HEK293 (cell line): ENCODE data around the gene EXOG.

Source experiments
- BCL11A ChIP-seq: fragments of 450-650 bp; formaldehyde crosslinking; IDR thresholded peaks from 2 replicates; pipeline ENCODE4 v1.5.1; 2016; ENCODE audit warnings: low read depth, missing biosample characterization, missing genetic modification characterization
- YY1 ChIP-seq: fragments of 450-650 bp; formaldehyde crosslinking; IDR thresholded peaks from 2 replicates; pipeline ENCODE4 v1.5.1; 2018; ENCODE audit warnings: missing biosample characterization, missing genetic modification characterization
- ZBTB49 ChIP-seq: fragments of 450-650 bp; formaldehyde crosslinking; IDR thresholded peaks from 2 replicates; pipeline ENCODE4 v1.5.1; 2016; ENCODE audit warnings: missing biosample characterization, missing genetic modification characterization, low read depth
- ZNF555 ChIP-seq: fragments of 450-650 bp; formaldehyde crosslinking; conservative IDR thresholded peaks from 2 replicates; pipeline ENCODE4 v1.5.1; 2017; ENCODE audit warnings: missing biosample characterization, mild to moderate bottlenecking, missing genetic modification characterization, inconsistent platforms
- ZNF791 ChIP-seq: fragments of 450-650 bp; formaldehyde crosslinking; IDR thresholded peaks from 2 replicates; pipeline ENCODE4 v1.5.1; 2016; ENCODE audit warnings: missing biosample characterization, missing genetic modification characterization
- TF ChIP-seq, protein P1 (sequence below): fragments of 450-650 bp; formaldehyde crosslinking; IDR thresholded peaks from 2 replicates; pipeline ENCODE4 v1.5.1; 2016; ENCODE audit warnings: missing biosample characterization, missing genetic modification characterization

DNA sequence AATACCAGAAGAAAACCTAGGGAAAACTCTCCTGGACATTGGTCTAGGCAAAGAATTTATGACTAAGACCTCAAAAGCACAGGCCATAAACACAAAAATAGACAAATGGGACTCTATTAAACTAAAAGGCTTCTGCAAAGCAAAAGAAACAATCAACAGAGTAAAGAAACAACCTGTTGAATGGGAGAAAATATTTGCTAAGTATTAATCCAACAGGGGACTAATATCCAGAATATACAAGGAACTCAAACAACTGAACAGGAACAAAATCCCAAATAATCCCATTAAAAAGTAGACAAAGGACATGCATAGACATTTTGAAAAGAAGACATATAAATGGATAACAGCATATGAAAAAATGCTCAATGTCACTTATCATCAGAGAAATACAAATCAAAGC lies 49.3 kb upstream of the EXOG start:
- TF ChIP-seq, protein P1, sequence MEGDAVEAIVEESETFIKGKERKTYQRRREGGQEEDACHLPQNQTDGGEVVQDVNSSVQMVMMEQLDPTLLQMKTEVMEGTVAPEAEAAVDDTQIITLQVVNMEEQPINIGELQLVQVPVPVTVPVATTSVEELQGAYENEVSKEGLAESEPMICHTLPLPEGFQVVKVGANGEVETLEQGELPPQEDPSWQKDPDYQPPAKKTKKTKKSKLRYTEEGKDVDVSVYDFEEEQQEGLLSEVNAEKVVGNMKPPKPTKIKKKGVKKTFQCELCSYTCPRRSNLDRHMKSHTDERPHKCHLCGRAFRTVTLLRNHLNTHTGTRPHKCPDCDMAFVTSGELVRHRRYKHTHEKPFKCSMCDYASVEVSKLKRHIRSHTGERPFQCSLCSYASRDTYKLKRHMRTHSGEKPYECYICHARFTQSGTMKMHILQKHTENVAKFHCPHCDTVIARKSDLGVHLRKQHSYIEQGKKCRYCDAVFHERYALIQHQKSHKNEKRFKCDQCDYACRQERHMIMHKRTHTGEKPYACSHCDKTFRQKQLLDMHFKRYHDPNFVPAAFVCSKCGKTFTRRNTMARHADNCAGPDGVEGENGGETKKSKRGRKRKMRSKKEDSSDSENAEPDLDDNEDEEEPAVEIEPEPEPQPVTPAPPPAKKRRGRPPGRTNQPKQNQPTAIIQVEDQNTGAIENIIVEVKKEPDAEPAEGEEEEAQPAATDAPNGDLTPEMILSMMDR (tag by site-specific recombination), result no peak
- TF ChIP-seq BCL11A (no peak), ZNF791 (no peak), ZBTB49 (no peak), YY1 (tag by site-specific recombination) (no peak), ZNF555 (tag by site-specific recombination) (no peak)
